NCI-H69 (cell line): ENCODE data around the gene RPLP1.
A peak's percentile ranks its signal among the peaks of the same experiment; 100 is the strongest.

Experiments used
- DNase-seq: peaks from one replicate; lab custom pipeline; 2025; lab: John Stamatoyannopoulos, UW

The RPLP1 gene

GRCh38 chr15:69469467-69470201 lies 17.0 kb downstream of the RPLP1 start:
- DNase-seq, result no peak

GRCh38 chr15:69472046-69472445 lies 19.4 kb downstream of the RPLP1 start:
- no peak for DNase-seq

- DNase-seq, result no peak
These were observed 19.9 kb downstream of the RPLP1 start for GRCh38 chr15:69472562-69472961.

DNA sequence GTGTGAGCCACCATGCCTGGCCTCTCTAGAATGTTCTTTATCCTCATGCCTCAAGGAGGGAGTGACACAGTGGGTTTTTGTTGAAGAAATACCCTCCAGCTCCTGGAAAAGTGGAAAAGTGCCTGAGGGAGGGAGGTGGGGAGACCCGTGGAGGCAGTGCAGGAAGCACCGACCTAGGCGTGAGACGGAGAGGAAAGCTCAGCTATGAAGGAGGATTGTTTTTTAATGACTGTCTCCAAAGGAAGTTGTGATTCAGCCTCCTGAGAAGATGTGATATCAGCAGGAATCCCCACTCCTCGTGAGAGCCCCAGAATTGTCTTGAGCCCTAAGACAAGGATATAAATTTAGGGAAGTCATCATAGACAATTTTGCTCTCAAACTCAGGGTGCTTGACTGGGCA lies 21.7 kb downstream of the RPLP1 start:
- no peak for DNase-seq

DNA sequence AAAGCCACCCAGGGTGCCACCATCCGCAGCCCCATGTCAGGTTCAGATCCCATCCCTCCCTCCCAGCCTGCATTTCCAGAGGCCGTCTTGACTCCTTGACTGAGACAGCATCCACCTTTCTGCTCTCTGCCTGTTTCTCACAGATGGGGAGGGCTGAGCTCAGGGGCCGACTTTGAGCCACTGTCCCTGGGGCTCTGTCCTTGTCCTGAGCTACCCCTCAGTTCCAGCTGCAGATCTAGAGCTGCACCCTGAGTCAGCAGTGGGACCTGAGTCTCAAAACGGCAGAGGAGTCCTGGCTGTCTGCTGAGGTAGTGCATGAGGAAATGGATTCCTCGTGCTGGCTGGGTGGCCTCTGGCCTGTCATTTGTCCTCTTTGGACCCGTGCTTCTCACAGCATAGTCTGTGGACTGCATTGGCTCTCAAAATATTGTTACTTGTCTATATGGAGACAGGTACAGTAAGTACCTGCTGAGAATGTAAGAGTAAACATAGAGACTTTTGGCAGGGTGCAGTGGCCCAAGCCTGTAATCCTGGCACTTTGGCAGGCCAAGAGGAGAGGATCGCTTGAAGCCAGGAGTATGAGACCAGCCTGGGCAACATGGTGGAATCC lies 22.3 kb downstream of the RPLP1 start:
- DNase-seq, result no peak

GRCh38 chr15:69475769-69476358 lies 23.2 kb downstream of the RPLP1 start:
- peak; percentile 71 for DNase-seq

- no peak for DNase-seq
These were observed 24.3 kb downstream of the RPLP1 start for GRCh38 chr15:69476704-69477473.

- DNase-seq, result peak; percentile 78
These were observed 25.7 kb downstream of the RPLP1 start for GRCh38 chr15:69478259-69478781.

DNA sequence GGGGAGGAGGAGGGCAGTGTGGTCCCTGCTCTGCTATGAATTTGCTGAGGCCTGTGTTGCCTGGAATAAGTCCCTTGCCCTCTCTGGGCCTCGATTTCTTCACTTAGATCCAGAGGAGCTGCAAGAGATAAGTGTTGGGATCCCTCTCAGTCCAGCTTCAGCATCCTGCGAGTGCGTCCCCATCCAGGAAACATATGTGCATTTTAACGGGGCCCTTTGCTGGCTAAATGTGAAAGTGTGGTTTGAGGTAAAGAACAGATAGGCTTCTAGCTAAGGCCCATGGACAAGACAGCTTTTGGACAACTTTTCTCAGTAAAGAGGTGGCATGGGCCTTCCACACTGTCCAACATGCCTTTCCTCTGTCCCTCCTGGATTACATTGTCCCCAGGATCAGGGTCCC lies 26.5 kb downstream of the RPLP1 start:
- DNase-seq, result no peak

- DNase-seq, result no peak
These were observed 27.4 kb downstream of the RPLP1 start for GRCh38 chr15:69479971-69480370.

DNA sequence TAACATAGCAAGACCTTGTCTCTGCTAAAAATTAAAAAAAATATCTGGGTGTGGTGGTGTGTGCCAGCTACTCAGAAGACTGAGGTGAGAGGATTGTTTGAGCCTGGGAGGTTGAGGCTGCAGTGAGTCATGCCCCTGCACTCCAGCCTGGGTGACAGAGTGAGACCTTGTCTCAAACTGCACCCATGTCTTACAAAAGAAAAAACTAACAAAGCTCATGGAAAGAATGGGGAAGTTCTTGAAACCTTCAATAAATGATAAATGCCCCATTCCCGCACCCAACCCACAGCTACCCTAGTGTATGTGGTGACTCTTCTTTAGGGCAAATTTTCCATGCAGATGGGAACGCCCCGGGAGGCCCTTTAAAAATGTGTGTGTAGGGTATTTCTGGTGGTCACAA lies 28.3 kb downstream of the RPLP1 start:
- DNase-seq, result no peak

DNA sequence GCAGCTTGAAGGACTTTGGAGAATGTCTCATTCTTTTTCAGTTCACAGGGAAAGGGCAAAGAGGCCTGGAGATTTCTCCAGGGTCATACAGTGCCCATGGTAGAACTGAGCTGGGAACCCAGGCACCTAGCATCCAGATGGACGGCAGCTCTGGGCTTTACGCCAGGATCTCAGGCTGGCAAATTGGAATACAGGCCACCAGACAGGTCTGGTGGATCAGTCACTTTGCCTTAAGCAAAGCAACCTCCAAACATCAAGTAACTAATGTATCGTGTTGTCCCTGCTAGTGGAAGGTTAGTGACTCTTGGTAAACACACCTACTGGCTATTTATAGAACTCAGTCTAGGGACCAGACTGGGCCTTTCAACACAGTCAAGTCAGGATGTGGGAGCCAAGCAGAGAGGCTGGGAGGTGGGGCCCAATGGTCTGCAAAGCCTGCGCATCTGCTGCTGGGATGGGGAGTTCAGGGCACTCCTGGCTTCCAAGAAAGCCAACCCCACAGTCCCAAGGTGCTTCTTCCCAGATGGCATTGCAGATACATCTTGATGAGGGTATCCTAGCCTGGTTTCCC lies 30.2 kb downstream of the RPLP1 start:
- peak; percentile 68 for DNase-seq

DNA sequence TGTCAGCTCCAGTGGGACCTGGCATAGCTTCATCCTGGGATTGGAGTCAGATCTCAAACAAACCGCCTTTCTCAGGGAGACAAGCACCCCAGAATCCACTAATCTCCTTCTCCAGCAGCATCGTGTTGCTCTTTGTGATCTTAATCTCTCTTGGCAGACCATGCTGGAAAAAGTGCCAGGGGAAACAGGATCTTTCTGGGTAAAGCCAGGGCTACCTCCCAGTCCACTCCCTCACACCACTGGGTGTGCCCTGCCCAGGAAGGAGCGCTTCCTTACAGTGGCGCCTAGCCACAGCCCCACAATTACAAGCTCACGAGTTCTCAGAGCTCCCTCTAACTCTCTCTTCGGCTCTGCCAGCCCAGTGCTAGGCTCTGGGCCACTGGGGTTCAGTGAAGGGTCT lies 32.2 kb downstream of the RPLP1 start:
- no peak for DNase-seq

DNA sequence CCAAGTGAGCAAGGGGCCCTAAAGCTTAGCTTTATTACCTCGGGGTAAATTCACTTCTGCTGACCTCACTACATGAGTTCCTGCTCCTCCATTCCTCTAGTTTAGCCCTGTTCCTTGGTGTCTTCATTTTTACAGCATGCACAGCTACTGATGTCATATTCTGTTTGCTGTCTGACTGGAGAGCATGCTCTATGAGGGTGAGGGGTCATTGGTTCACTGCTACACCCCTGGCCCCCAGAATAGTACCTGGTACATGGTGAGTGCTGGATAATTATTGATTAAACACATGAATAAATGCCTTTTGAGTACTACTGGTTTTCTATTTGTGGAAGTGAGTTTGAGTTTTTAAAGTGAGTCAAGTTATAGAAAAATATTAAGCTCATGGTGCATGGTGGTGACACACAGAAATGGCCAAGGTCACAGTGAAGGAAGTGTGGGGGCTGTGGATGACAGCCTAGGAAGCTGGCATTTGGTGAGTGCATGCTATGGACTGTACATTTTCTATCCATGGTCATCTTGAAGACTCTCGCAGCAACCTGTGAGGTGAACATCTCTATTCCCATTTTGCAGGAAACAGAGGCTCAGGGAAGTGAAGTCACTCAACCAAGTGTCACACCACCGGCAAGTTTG lies 34.0 kb downstream of the RPLP1 start:
- no peak for DNase-seq

DNA sequence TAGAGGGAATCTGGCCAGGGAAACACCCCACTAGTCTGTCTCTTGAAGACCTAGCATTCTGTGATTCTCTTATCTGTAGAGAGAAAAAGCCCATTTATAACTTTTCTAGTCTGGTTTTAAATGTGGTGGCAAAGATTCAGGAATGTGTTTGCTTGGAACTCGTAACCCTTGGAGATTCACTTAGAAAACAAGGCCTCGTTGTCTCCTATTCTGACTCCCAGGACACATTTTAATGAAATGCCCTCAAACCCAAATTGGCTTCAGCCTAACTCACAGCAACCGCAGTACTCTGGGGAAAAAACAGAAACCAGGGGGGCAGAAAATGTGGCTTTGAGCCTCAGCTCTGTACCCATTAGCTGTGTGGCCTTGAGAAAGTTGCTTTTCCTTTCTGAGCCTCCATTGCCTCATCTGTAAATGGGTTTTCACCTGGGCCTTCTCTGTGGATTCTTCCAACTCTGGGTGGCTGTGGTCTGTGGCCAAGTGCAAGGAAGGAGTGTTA lies 36.5 kb downstream of the RPLP1 start:
- no peak for DNase-seq

DNA sequence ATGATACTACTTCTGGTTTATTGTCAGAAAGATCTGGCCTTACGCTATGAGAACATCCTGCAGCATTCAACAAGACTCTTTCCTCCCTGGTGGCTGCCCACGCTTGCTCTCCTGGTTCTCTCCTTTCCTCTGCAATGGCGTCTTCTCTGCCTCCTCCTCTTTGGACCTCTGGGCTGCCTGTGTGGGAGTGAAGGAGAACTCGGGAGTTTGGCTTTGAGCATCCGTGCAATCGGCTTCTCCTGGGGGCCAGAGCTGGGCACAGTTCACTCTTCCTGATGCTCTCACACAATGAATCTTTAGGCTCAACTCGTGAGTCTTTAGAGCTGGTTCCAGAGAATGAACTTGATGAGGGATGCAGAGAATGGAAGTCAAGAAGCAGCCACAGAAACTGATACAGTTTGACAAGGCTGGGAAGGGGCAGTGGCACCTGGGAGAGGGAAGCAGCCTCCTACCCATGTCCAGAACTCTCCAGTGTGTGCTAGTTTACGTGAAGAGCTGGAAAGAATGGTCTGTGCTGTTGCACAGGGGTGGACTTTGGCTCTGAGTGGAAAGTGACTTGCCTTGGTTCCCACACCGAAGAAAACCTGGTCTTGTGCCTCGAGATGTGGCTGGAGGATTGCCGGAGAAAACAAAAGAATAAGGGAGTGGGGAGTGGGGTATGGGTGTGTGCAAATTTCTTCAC lies 37.9 kb downstream of the RPLP1 start:
- DNase-seq, result no peak

DNA sequence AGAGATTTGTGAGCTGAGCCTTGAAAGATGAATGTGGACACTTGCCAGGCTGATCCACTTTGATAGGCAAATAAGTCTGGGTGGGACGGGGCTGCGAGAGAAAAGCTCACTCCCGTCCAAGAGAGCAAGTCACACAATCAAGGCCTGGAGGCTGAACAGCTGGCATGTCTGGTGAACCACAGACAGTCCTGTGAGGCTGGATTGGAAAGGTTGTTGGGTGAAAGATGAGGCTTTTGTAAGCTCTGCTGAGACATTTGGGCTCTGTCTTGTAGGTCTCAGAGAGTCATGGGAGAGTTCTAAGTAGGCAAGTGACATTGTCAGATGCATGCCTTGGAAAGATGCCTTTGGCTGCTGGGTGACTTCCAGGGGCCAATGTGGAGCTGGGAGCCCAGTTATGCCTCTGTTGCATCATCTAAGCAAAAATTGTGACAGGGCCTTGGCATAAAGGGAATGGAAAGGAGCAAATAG lies 38.5 kb downstream of the RPLP1 start:
- DNase-seq, result no peak

- DNase-seq, result peak; percentile 4
These were observed 40.8 kb downstream of the RPLP1 start for GRCh38 chr15:69493406-69493805.

- peak; percentile 23 for DNase-seq
These were observed 43.4 kb downstream of the RPLP1 start for GRCh38 chr15:69496001-69496400.

- no peak for DNase-seq
These were observed 44.5 kb downstream of the RPLP1 start for GRCh38 chr15:69497076-69497475.

DNA sequence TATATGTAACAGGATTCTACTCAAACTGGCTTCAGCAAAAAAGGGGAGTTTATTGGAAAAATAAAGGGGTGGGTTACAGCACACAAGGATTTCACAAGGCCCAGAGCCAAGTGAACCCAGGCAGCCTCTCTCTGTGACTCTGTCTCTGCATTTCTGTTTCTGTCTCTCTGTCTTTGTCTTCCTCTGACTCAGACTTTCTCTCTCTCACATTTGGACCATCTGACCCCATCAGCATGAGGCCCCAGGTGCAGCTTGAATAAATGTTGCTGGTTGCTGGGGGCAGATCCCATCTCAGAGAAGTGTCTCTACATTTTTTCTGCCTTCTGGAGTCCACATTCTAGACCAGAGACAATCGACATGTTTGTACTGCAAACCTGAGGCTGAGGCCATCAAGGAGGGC lies 45.0 kb downstream of the RPLP1 start:
- DNase-seq, result peak; percentile 57
